ENCODE measurements around the gene NEDD4L. TPM values are rescaled to one million over a fixed set of nuclear protein-coding genes. Genes with fewer than 3 reads are reported as not detected.
A peak's percentile ranks its signal among the peaks of the same experiment; 100 is the strongest.

Gene NEDD4L
- total RNA-seq, 1 donor from 2014 or later = 41.1 TPM

DNA sequence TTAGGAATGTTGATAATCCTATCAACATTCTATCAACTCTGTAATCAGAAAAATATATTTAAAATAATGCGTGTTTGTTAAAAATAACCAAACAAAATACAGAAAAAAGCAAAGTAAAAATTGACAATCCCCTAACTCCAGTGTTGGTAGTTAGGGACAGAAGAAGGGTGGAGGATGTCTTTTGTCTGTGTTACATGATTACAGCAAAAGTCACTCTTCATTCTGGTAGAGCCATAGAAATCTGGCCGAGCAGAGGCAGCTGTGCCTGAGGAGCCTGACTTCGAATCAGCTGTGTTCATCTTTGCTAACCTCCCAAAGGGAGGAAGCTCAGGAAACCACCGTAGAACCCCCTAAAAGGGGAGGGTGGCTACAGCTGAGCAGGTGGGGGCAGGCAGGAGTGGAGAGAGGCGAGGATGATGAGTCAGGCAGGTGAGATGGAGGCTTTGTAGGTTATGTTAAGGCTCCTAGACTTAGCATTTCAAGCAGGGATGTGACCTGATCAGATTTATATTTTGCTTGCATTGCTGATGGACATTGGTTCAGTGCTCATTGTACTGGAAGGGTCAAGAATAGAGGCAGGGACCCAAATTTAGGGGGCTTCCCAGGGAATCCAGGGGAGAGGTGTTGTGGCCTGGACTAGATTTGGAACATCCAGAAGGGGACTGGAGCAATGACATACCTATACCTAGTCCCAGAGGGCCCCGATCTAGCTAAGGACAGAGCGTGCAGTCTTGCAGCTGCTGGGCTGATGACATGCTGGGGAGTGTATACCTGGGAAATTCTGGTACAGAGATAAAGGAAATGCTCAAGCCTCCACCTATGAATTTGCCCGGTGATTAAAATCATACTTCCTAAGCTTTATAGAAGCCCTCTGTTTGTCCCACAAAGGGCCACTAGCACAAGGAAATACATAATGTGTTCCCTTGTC lies 95.7 kb downstream of the NEDD4L start:
- no peak for DNase-seq (ENCODE audit: extremely low spot score, unreplicated experiment)
- Mint-ChIP-seq H3K4me3 (ENCODE audit: unreplicated experiment) (no peak overlapping the region), H3K27ac (ENCODE audit: unreplicated experiment) (no peak overlapping the region), H3K4me1 (ENCODE audit: unreplicated experiment) (peaks cover 17% of the 10 kb centered on the region), H3K27me3 (ENCODE audit: unreplicated experiment) (no peaks in the 10 kb centered on the region), H3K36me3 (ENCODE audit: unreplicated experiment) (no peaks in the 10 kb centered on the region), H3K9me3 (ENCODE audit: unreplicated experiment) (no peaks in the 10 kb centered on the region)
- TF ChIP-seq, protein P1, sequence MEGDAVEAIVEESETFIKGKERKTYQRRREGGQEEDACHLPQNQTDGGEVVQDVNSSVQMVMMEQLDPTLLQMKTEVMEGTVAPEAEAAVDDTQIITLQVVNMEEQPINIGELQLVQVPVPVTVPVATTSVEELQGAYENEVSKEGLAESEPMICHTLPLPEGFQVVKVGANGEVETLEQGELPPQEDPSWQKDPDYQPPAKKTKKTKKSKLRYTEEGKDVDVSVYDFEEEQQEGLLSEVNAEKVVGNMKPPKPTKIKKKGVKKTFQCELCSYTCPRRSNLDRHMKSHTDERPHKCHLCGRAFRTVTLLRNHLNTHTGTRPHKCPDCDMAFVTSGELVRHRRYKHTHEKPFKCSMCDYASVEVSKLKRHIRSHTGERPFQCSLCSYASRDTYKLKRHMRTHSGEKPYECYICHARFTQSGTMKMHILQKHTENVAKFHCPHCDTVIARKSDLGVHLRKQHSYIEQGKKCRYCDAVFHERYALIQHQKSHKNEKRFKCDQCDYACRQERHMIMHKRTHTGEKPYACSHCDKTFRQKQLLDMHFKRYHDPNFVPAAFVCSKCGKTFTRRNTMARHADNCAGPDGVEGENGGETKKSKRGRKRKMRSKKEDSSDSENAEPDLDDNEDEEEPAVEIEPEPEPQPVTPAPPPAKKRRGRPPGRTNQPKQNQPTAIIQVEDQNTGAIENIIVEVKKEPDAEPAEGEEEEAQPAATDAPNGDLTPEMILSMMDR (IDR thresholded peaks at IDR 0.05) = no peak

DNA sequence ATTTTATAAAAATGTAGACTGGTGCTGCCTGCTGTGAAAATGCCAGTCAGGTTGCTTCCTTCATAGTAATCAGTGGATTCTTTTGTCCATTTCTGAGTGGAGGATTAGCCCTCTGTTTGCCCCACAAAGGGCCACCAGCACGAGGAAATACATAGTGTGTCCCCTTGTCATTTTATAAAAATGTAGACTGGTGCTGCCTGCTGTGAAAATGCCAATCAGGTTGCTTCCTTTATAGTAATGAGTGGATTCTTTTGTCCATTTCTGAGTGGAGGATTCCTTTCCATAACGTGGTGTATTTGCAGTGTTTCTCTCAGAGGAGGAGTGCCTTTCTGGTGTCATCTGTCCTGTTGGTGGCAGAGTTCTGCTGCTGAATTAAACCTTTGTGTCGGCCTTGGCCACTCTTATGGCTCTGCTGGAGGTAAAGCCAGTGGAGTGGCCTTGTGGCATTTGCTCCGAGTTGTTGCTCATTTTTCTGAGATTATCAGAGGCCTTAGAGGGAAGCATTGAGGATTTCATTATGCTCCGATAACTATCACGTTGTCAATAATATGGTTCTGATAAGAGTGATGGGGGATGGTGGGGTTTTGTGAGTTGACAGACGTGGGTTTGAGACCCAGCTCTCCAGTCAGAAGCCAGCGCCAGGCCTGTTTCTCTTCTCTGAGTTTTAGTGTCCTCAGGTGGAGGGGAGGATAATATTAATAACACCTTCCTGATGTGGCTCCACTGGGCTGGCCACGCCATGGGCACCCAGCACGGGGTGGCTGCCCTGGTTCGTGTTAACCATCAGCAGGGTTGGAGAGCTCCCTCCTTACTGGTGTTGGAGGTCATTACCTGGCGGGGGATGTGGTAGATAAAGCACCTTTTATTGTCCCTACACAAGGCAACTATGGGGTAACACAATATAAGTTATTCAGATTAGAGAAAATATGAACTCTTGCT lies 96.6 kb downstream of the NEDD4L start:
- H3K27ac Mint-ChIP-seq (ENCODE audit: unreplicated experiment) = no peak overlapping the region
- no peak overlapping the region for H3K4me3 Mint-ChIP-seq (ENCODE audit: unreplicated experiment)

DNA sequence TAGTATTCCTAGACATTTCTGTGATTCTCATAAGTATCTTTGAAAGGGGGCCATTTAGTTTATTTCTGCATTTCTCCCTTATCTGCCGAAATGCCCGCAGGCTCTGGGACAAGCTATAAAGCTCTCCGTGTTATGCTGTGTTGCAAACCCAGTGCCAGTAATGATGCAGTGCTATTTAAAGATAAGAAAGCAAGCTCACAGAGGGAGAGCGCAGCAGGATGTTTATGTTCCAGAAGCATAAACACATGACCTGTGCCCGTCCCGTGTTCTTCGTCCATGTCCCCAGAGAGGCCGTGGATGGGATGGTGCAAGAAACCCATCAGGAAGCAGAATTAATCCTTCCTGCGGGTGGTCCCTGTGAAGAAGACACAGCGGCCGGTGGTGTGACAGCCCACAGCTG lies 99.4 kb downstream of the NEDD4L start:
- Mint-ChIP-seq H3K27me3 (ENCODE audit: unreplicated experiment) (no peaks in the 10 kb centered on the region), H3K4me1 (ENCODE audit: unreplicated experiment) (peaks cover 5% of the 10 kb centered on the region)

More for the DNA sequence above, 96.6 kb downstream of the NEDD4L start:
- TF ChIP-seq, protein P1 (IDR thresholded peaks at IDR 0.05) = peak; percentile 31
- no peak for DNase-seq (ENCODE audit: extremely low spot score, unreplicated experiment)
- Mint-ChIP-seq H3K36me3 (ENCODE audit: unreplicated experiment) (no peaks in the 10 kb centered on the region), H3K9me3 (ENCODE audit: unreplicated experiment) (no peaks in the 10 kb centered on the region), H3K27me3 (ENCODE audit: unreplicated experiment) (no peaks in the 10 kb centered on the region), H3K4me1 (ENCODE audit: unreplicated experiment) (peaks cover 7% of the 10 kb centered on the region)

DNA sequence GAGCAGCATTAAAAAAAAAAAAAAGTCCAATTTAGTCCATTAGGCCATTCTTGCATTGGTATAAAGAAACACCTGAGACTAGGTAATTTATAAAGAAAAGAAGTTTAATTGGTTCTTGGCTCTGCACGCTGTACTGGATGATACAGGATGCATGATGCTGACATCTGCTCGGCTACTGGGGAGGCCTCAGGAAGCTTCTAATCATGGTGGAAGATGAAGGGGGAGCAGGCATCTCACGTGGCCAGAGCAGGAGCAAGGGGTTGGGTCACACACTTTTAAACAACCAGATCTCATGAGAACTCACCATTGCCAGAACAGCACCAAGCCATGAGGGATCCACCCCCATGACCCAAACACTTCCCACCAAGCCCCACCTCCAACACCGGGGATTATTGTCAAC lies 100.1 kb downstream of the NEDD4L start:
- H3K9me3 Mint-ChIP-seq (ENCODE audit: unreplicated experiment) = no peaks in the 10 kb centered on the region
- no peak overlapping the region for H3K4me3 Mint-ChIP-seq (ENCODE audit: unreplicated experiment)
- H3K27ac Mint-ChIP-seq (ENCODE audit: unreplicated experiment) = no peak overlapping the region
- TF ChIP-seq, protein P1 (IDR thresholded peaks at IDR 0.05) = no peak
- H3K36me3 Mint-ChIP-seq (ENCODE audit: unreplicated experiment) = no peaks in the 10 kb centered on the region
- no peak for DNase-seq (ENCODE audit: extremely low spot score, unreplicated experiment)
- H3K4me1 Mint-ChIP-seq (ENCODE audit: unreplicated experiment) = peaks cover 5% of the 10 kb centered on the region
- no peaks in the 10 kb centered on the region for H3K27me3 Mint-ChIP-seq (ENCODE audit: unreplicated experiment)

More for the DNA sequence above, 99.4 kb downstream of the NEDD4L start:
- H3K9me3 Mint-ChIP-seq (ENCODE audit: unreplicated experiment) = no peaks in the 10 kb centered on the region
- H3K27ac Mint-ChIP-seq (ENCODE audit: unreplicated experiment) = peak overlapping the region; percentile 35
- no peak overlapping the region for H3K4me3 Mint-ChIP-seq (ENCODE audit: unreplicated experiment)
- TF ChIP-seq, protein P1 (IDR thresholded peaks at IDR 0.05) = no peak
- H3K36me3 Mint-ChIP-seq (ENCODE audit: unreplicated experiment) = no peaks in the 10 kb centered on the region
- no peak for DNase-seq (ENCODE audit: extremely low spot score, unreplicated experiment)
